Panc1 (cell line): Measurements from ENCODE around the gene CCDC197. TPM values are rescaled to one million over a fixed set of nuclear protein-coding genes. Genes with fewer than 3 reads are reported as not detected.

Experiments used
- ATAC-seq: fragments of 200-7000 bp; cut with Tn5 transposase; 2 replicates; pipeline ENCODE4 v1.9.1; 2020; ENCODE audit warnings: mild to moderate bottlenecking, moderate library complexity
- BruUV-seq: library from RNA; stranded (reverse); fragments of 400-500 nt; replicated peaks from 2 replicates; lab custom pipeline; 2021; lab: Mats Ljungman, UMichigan
- CTCF ChIA-PET: fragments of 300-600 bp; sonication (Branson Sonifier 250); formaldehyde crosslinking; loops from one replicate; lab custom pipeline; 2022; ENCODE audit warnings: antibody characterized with exemption; lab: Charles Lee
- POLR2A ChIA-PET: fragments of 300-600 bp; sonication (Branson Sonifier 250); formaldehyde crosslinking; loops from one replicate; lab custom pipeline; 2022; ENCODE audit warnings: antibody characterized with exemption; lab: Charles Lee
- DNase-seq: peaks from one replicate; pipeline ENCODE4 v3.0.0-alpha.2; 2010; ENCODE audit warnings: low read depth, low spot score
- H3K27ac ChIP-seq: 2 replicates; pipeline ENCODE4 v1.5.1; 2011; ENCODE audit warnings: mild to moderate bottlenecking, low read length, inconsistent platforms
- H3K27me3 ChIP-seq: fragments of 200-500 bp; sonication (Bioruptor generic); 2 replicates; pipeline ENCODE4 v1.6.0; 2014; ENCODE audit warnings: low read length, inconsistent platforms; ENCODE audit not compliant: control insufficient read depth, insufficient read depth
- H3K36me3 ChIP-seq: fragments of 200-500 bp; sonication (Bioruptor generic); 2 replicates; pipeline ENCODE4 v1.5.1; 2014; ENCODE audit warnings: inconsistent platforms, mild to moderate bottlenecking, low read length, moderate library complexity; ENCODE audit not compliant: control insufficient read depth, insufficient read depth
- H3K4me1 ChIP-seq: 2 replicates; pipeline ENCODE4 v1.5.1; 2011; ENCODE audit warnings: inconsistent platforms, mild to moderate bottlenecking, low read length, moderate library complexity; ENCODE audit not compliant: control insufficient read depth, insufficient read depth
- H3K4me3 ChIP-seq, 2 experiments: 2 replicates each; pipeline ENCODE4 v1.5.1; 2011 to 2012; ENCODE audit warnings: low read depth in 2 of 2, low read length in 2 of 2, mild to moderate bottlenecking in 2 of 2, inconsistent platforms in 1 of 2, moderate library complexity in 1 of 2
- H3K9me3 ChIP-seq: fragments of 200-500 bp; sonication (Bioruptor generic); 2 replicates; pipeline ENCODE4 v1.5.1; 2014; ENCODE audit warnings: low read depth, mild to moderate bottlenecking, inconsistent platforms, low read length, moderate library complexity; ENCODE audit not compliant: control insufficient read depth, insufficient read depth
- POLR2AphosphoS5 ChIP-seq: IDR thresholded peaks from 2 replicates; pipeline ENCODE4 v1.6.1; 2012; ENCODE audit warnings: mild to moderate bottlenecking, low read depth, low read length, moderate library complexity
- SIN3A ChIP-seq: IDR thresholded peaks from 2 replicates; pipeline ENCODE4 v1.6.1; 2012; ENCODE audit warnings: low read depth, mild to moderate bottlenecking, low read length, moderate library complexity, borderline replicate concordance; ENCODE audit not compliant: insufficient read depth
- TCF7L2 ChIP-seq: IDR thresholded peaks from 2 replicates; pipeline ENCODE4 v1.6.1; 2011; ENCODE audit warnings: mild to moderate bottlenecking, low read depth, low read length, inconsistent platforms
- in situ Hi-C: cut with HindIII; loops from 2 replicates; pipeline ENCODE4 v1.10.0; 2016; ENCODE audit warnings: low sequenced_read_pairs, low pct_unique_long_range_greater_than_20kb
- intact Hi-C: fragments of 100-400 bp; cut with micrococcal nuclease; formaldehyde crosslinking; loops from one replicate; pipeline ENCODE4 v1.10.0; 2022; ENCODE audit not compliant: unreplicated experiment
- total RNA-seq: library from RNA; stranded (reverse); gene quantifications from one replicate; pipeline ENCODE4 v1.2.1, GENCODE V29; 2021; ENCODE audit not compliant: unreplicated experiment
- TF ChIP-seq, protein P1 (sequence below): fragments of 450-650 bp; IDR thresholded peaks from 2 replicates; pipeline ENCODE4 v1.5.1; 2017; ENCODE audit warnings: mild to moderate bottlenecking
- TF ChIP-seq, protein P2 (sequence below), 2 experiments: IDR thresholded peaks; 2 replicates each; pipeline ENCODE4 v1.6.1; 2011 to 2012; ENCODE audit warnings: low read depth in 2 of 2, control low read depth in 1 of 2, low read length in 1 of 2, mild to moderate bottlenecking in 1 of 2, moderate library complexity in 1 of 2; ENCODE audit not compliant: insufficient read depth in 1 of 2

CCDC197 gene
- total RNA-seq, 1 experiment from 2014 or later, result not detected

DNA sequence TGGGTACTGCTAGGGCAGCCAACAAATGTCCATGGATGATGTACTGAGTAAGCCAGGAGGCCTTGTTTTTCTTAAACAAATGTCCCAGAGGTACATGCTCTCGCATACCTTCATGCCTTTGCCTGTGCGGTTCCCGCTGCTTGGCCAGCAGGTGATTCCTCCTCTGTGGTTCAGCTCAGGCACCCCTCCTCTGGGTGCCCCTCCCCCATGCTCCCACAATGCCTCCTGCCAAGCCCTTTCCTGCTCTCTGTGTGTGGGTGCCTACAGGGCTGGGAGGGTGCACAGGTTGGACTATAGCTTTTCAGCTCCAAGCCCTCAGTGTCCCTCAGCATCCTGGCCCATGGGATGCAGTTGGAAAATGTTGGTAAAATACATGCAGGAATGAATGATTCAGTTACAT is 44.3 kb upstream of the CCDC197 start:
- Histone ChIP-seq H3K36me3 (no peaks in the 10 kb centered on the region), H3K4me3 (no peak overlapping the region), H3K27me3 (no peaks in the 10 kb centered on the region), H3K9me3 (no peaks in the 10 kb centered on the region), H3K27ac (no peak overlapping the region), H3K4me1 (peaks cover 13% of the 10 kb centered on the region)
- ChIA-PET CTCF (no interaction called here), POLR2A (no interaction called here)
- no peak for DNase-seq
- TF ChIP-seq, protein P1, sequence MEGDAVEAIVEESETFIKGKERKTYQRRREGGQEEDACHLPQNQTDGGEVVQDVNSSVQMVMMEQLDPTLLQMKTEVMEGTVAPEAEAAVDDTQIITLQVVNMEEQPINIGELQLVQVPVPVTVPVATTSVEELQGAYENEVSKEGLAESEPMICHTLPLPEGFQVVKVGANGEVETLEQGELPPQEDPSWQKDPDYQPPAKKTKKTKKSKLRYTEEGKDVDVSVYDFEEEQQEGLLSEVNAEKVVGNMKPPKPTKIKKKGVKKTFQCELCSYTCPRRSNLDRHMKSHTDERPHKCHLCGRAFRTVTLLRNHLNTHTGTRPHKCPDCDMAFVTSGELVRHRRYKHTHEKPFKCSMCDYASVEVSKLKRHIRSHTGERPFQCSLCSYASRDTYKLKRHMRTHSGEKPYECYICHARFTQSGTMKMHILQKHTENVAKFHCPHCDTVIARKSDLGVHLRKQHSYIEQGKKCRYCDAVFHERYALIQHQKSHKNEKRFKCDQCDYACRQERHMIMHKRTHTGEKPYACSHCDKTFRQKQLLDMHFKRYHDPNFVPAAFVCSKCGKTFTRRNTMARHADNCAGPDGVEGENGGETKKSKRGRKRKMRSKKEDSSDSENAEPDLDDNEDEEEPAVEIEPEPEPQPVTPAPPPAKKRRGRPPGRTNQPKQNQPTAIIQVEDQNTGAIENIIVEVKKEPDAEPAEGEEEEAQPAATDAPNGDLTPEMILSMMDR, result no peak
- no peak for TF ChIP-seq SIN3A
- TF ChIP-seq, protein P2, sequence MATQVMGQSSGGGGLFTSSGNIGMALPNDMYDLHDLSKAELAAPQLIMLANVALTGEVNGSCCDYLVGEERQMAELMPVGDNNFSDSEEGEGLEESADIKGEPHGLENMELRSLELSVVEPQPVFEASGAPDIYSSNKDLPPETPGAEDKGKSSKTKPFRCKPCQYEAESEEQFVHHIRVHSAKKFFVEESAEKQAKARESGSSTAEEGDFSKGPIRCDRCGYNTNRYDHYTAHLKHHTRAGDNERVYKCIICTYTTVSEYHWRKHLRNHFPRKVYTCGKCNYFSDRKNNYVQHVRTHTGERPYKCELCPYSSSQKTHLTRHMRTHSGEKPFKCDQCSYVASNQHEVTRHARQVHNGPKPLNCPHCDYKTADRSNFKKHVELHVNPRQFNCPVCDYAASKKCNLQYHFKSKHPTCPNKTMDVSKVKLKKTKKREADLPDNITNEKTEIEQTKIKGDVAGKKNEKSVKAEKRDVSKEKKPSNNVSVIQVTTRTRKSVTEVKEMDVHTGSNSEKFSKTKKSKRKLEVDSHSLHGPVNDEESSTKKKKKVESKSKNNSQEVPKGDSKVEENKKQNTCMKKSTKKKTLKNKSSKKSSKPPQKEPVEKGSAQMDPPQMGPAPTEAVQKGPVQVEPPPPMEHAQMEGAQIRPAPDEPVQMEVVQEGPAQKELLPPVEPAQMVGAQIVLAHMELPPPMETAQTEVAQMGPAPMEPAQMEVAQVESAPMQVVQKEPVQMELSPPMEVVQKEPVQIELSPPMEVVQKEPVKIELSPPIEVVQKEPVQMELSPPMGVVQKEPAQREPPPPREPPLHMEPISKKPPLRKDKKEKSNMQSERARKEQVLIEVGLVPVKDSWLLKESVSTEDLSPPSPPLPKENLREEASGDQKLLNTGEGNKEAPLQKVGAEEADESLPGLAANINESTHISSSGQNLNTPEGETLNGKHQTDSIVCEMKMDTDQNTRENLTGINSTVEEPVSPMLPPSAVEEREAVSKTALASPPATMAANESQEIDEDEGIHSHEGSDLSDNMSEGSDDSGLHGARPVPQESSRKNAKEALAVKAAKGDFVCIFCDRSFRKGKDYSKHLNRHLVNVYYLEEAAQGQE (IDR thresholded peaks at IDR 0.05; ENCODE audit: insufficient read depth in 1 of 2, low read depth in 2 of 2, low read length in 1 of 2), result no peak
- TF ChIP-seq TCF7L2, result no peak
- TF ChIP-seq POLR2AphosphoS5, result no peak
- BruUV-seq, result no TSS peak
- in situ Hi-C loops (no loop called here), intact Hi-C loops (no loop called here)
- ATAC-seq, result no peak

DNA sequence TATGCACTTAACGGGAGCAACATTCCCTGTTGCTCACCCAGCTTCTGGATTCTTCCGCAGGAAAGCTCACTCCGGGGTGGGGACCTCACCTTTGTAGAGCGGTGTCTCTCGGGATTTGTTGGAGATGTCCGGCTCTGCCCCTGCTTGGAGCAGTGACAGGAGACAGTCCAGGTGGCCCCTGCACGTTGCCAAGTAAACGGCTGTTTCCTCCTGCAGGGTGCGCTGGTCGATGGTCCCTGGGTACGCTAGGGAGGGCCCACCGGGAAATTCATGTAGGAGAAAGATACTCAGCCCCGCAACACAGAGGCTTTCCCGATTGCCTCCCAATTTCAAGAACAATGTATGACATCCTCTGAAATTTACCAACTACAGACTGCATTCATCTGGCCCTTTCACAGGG is 43.8 kb upstream of the CCDC197 start:
- Histone ChIP-seq H3K27ac (no peak overlapping the region), H3K27me3 (no peaks in the 10 kb centered on the region), H3K4me1 (peaks cover 17% of the 10 kb centered on the region), H3K36me3 (no peaks in the 10 kb centered on the region), H3K9me3 (no peaks in the 10 kb centered on the region), H3K4me3 (no peak overlapping the region)
- intact Hi-C loops, result no loop called here
- no peak for TF ChIP-seq TCF7L2
- TF ChIP-seq, protein P2 (IDR thresholded peaks at IDR 0.05; ENCODE audit: insufficient read depth in 1 of 2, low read depth in 2 of 2, low read length in 1 of 2), result no peak
- no peak for TF ChIP-seq SIN3A
- TF ChIP-seq POLR2AphosphoS5, result no peak
- TF ChIP-seq, protein P1, result no peak
- ATAC-seq (no peak), DNase-seq (no peak)
- ChIA-PET POLR2A (no interaction called here), CTCF (no interaction called here)
- no TSS peak for BruUV-seq
- in situ Hi-C loops, result no loop called here
